GM12878 (cell line): Measurements from ENCODE around the gene DNAJC9. TPM values are rescaled to one million over a fixed set of nuclear protein-coding genes. Genes with fewer than 3 reads are reported as not detected.
A peak's percentile ranks its signal among the peaks of the same experiment; 100 is the strongest.

ENCODE experiments used
- ATAC-seq: fragments of 200-7000 bp; cut with Tn5 transposase; 3 replicates; pipeline ENCODE4 v1.9.1; 2020; ENCODE audit warnings: mild to moderate bottlenecking, moderate library complexity
- BruUV-seq: library from RNA; stranded (reverse); fragments of 400-500 nt; replicated peaks from 2 replicates; lab custom pipeline; 2021; lab: Mats Ljungman, UMichigan
- CTCF ChIA-PET: fragments of 300-600 bp; sonication (Branson Sonifier 250); formaldehyde crosslinking; extraction: SDS; loops from one replicate; lab custom pipeline; 2021; ENCODE audit warnings: inconsistent platforms; lab: Yijun Ruan, JAX
- POLR2A ChIA-PET: fragments of 350-600 bp; formaldehyde crosslinking; extraction: SDS; loops from one replicate; lab custom pipeline; 2021; ENCODE audit warnings: inconsistent platforms; lab: Charles Lee
- RAD21 ChIA-PET: fragments of 300-600 bp; sonication (Branson Sonifier 250); formaldehyde crosslinking; loops from one replicate; lab custom pipeline; 2023; ENCODE audit warnings: antibody characterized with exemption; ENCODE audit not compliant: unreplicated experiment; lab: Charles Lee
- SMC1A ChIA-PET: fragments of 300-600 bp; sonication (Branson Sonifier 250); formaldehyde crosslinking; loops from one replicate; lab custom pipeline; 2023; ENCODE audit not compliant: unreplicated experiment, uncharacterized antibody; lab: Charles Lee
- DNase-seq: peaks from one replicate; pipeline ENCODE4 v3.0.0-alpha.2; 2011; ENCODE audit warnings: low read depth, low spot score
- FAIRE-seq: peaks from 3 replicates; lab custom pipeline; 2011; peaks lifted over from hg19 to GRCh38; lab: Jason Lieb, UNC
- H2AFZ ChIP-seq: 2 replicates; pipeline ENCODE4 v1.6.0; 2011; ENCODE audit warnings: low read depth, low read length, control low read depth; ENCODE audit not compliant: control insufficient read depth
- H3K27ac ChIP-seq: 2 replicates; pipeline ENCODE4 v1.5.1; 2011; ENCODE audit warnings: control low read depth; ENCODE audit not compliant: control insufficient read depth, insufficient read depth
- H3K27me3 ChIP-seq, 2 experiments: replicated peaks in 1 of 2; 2 replicates each; pipeline versions ENCODE4 v1.6.0 to v1.6.1; 2011; ENCODE audit warnings: low read length in 1 of 2; ENCODE audit not compliant: control insufficient read depth in 2 of 2, insufficient read depth in 2 of 2
- H3K36me3 ChIP-seq, 2 experiments: 2 replicates each; pipeline ENCODE4 v1.5.1; 2011; ENCODE audit warnings: low read length in 1 of 2; ENCODE audit not compliant: control insufficient read depth in 2 of 2, insufficient read depth in 2 of 2
- H3K4me1 ChIP-seq: 2 replicates; pipeline ENCODE4 v1.6.1; 2011; ENCODE audit warnings: mild to moderate bottlenecking, low read length, moderate library complexity, mixed read lengths; ENCODE audit not compliant: control insufficient read depth, insufficient read depth
- H3K4me2 ChIP-seq: 2 replicates; pipeline ENCODE4 v1.6.0; 2011; ENCODE audit warnings: control low read depth; ENCODE audit not compliant: control insufficient read depth, insufficient read depth
- H3K4me3 ChIP-seq: fragments of 200-600 bp; sonication (generic); 2 replicates; pipeline ENCODE4 v1.5.1; 2016
- H3K79me2 ChIP-seq: 2 replicates; pipeline ENCODE4 v1.6.0; 2011; ENCODE audit warnings: low read length; ENCODE audit not compliant: control insufficient read depth, insufficient read depth
- H3K9ac ChIP-seq: 2 replicates; pipeline ENCODE4 v1.8.0; 2011; ENCODE audit warnings: low read length, control low read depth, mixed read lengths; ENCODE audit not compliant: control insufficient read depth, insufficient read depth
- H3K9me3 ChIP-seq: replicated peaks from 3 replicates; pipeline ENCODE4 v1.5.1; 2011; ENCODE audit warnings: mild to moderate bottlenecking, low read length; ENCODE audit not compliant: control insufficient read depth, insufficient read depth
- H4K20me1 ChIP-seq: 2 replicates; pipeline ENCODE4 v1.6.0; 2011; ENCODE audit not compliant: control insufficient read depth, insufficient read depth
- CREM ChIP-seq: IDR thresholded peaks from 2 replicates; pipeline ENCODE4 v1.6.1; 2014; ENCODE audit warnings: antibody characterized with exemption, low read depth
- E4F1 ChIP-seq: fragments of 450-650 bp; IDR thresholded peaks from 2 replicates; pipeline ENCODE4 v1.6.1; 2018; ENCODE audit warnings: borderline replicate concordance, mild to moderate bottlenecking; ENCODE audit not compliant: partially characterized antibody
- GATAD2B ChIP-seq: fragments of 450-650 bp; conservative IDR thresholded peaks from 2 replicates; pipeline ENCODE4 v1.6.1; 2017; ENCODE audit warnings: low read depth, mild to moderate bottlenecking, moderate library complexity
- KAT2A ChIP-seq: conservative IDR thresholded peaks from 2 replicates; pipeline ENCODE4 v1.6.1; 2011; ENCODE audit warnings: low read depth, low read length; ENCODE audit not compliant: control insufficient read depth
- MXI1 ChIP-seq: fragments of 150-350 bp; IDR thresholded peaks from 2 replicates; pipeline ENCODE4 v1.6.1; 2011; ENCODE audit warnings: low read depth, mild to moderate bottlenecking, inconsistent platforms, low read length, improper control_type of control experiment
- USF1 ChIP-seq: IDR thresholded peaks from 2 replicates; pipeline ENCODE4 v1.6.1; 2011; ENCODE audit warnings: borderline replicate concordance, low read depth, mild to moderate bottlenecking, moderate library complexity, mixed read lengths, low read length; ENCODE audit not compliant: insufficient read depth; ENCODE audit errors: extremely low read length
- USF2 ChIP-seq: IDR thresholded peaks from 2 replicates; pipeline ENCODE4 v1.6.1; 2011; ENCODE audit warnings: low read depth, low read length, improper control_type of control experiment, borderline replicate concordance
- ZNF217 ChIP-seq: fragments of 450-650 bp; IDR thresholded peaks from 2 replicates; pipeline ENCODE4 v1.6.1; 2017; ENCODE audit warnings: antibody characterized with exemption, mild to moderate bottlenecking
- ZNF24 ChIP-seq: fragments of 450-650 bp; IDR thresholded peaks from 2 replicates; pipeline ENCODE4 v1.6.1; 2017; ENCODE audit warnings: antibody characterized with exemption, mild to moderate bottlenecking
- WGBS: methylation state at CpG from one replicate; pipeline ENCODE4 v1.1.6; 2016; ENCODE audit warnings: low lambda C conversion rate; ENCODE audit not compliant: insufficient replicate concordance, insufficient coverage; ENCODE audit errors: missing lambda C conversion rate; 5-methylcytosine and 5-hydroxymethylcytosine counted together
- in situ Hi-C: fragments of 300-500 bp; cut with MboI; formaldehyde crosslinking; loops from 9 replicates; pipeline ENCODE4 v1.14.3; 2018; ENCODE audit warnings: mixed read lengths
- intact Hi-C: fragments of 100-400 bp; cut with micrococcal nuclease; formaldehyde crosslinking; loops from one replicate; pipeline ENCODE4 v1.14.2; 2022; ENCODE audit not compliant: unreplicated experiment
- polyA plus RNA-seq, 11 experiments: library from polyadenylated mRNA; depleted of rRNA in 4 of 11; unstranded in 6 of 11; stranded (reverse) in 5 of 11; fragments of >200 nt; fragmentation: Nextera tagmentation in 4 of 11; fragmentation: Illumina TruSeq in 1 of 11; extraction: Ambion mirVana in 4 of 11; extraction: Trizol in 1 of 11; gene quantifications; 1 replicate in 1 of 11; 2 replicates in 10 of 11; pipeline versions ENCODE4 v1.2.1 to v1.2.3, GENCODE V29; 2011 to 2016; ENCODE audit warnings: inconsistent platforms in 2 of 11, missing spikeins in 2 of 11, low read depth in 1 of 11
- total RNA-seq, 4 experiments: library from RNA; depleted of rRNA in 3 of 4; stranded (reverse); fragments of >200 nt in 3 of 4; fragmentation: Illumina TruSeq in 1 of 4; extraction: Trizol in 1 of 4; gene quantifications; 2 replicates each; pipeline versions ENCODE4 v1.2.1 to v1.2.3, GENCODE V29; 2013 to 2021

The DNAJC9 gene
- total and polyA plus RNA-seq, 10 of the 15 experiments (the other 5 are each of a cell fraction or from before 2014, with no cell fraction given) = 15.0 to 72.9 (median 41.8) TPM

GRCh38 chr10:73262880-73263555 is 16.0 kb upstream of the DNAJC9 start:
- H3K9me3 ChIP-seq = no peaks in the 10 kb centered on the region; the same call in 2 of the 3 replicates
- POLR2A ChIA-PET = no interaction called here

GRCh38 chr10:73262105-73262730 is 15.2 kb upstream of the DNAJC9 start:
- BruUV-seq = no TSS peak
- intact Hi-C loops = no loop called here
- no peak overlapping the region for H3K27ac ChIP-seq
- in situ Hi-C loops = no loop called here
- H3K4me2 ChIP-seq = no peak overlapping the region
- POLR2A ChIA-PET = no interaction called here
- no peaks in the 10 kb centered on the region for H3K79me2 ChIP-seq
- no peaks in the 10 kb centered on the region; the same call in 2 of the 3 replicates for H3K9me3 ChIP-seq
- 55% methylated on average over 4 of the region's 4 CpGs for WGBS
- H3K9ac ChIP-seq = no peak overlapping the region
- CTCF ChIA-PET = interaction anchor here (2.5 kb wide), 1 partner anchor 382 kb away, joined by 26 read pairs; no protein-coding TSS in a partner anchor
- DNase-seq (no peak), ATAC-seq (no peak), FAIRE-seq (no peak)
- no peaks in the 10 kb centered on the region for H3K4me1 ChIP-seq
- H3K4me3 ChIP-seq = no peak overlapping the region
- RAD21 ChIA-PET = no interaction called here
- H2AFZ ChIP-seq = no peak overlapping the region
- no peaks in the 10 kb centered on the region for H4K20me1 ChIP-seq
- SMC1A ChIA-PET = no interaction called here
- no peaks in the 10 kb centered on the region for H3K36me3 ChIP-seq
- H3K27me3 ChIP-seq = no peaks in the 10 kb centered on the region
- TF ChIP-seq MXI1 (no peak), KAT2A (no peak), USF2 (no peak), USF1 (no peak), E4F1 (no peak), CREM (no peak)

More at GRCh38 chr10:73262880-73263555, 16.0 kb upstream of the DNAJC9 start:
- H3K9ac ChIP-seq = no peak overlapping the region
- H3K4me2 ChIP-seq = no peak overlapping the region
- H3K4me3 ChIP-seq = no peak overlapping the region
- SMC1A ChIA-PET = interaction anchor here (1.1 to 2.2 kb wide), 4 partner anchors 18 to 518 kb away, joined by 3 to 29 read pairs (median 4); no protein-coding TSS in a partner anchor
- no TSS peak for BruUV-seq
- no peak for ATAC-seq
- CTCF ChIA-PET = interaction anchor here (0.8 to 2.5 kb wide), 10 partner anchors 9 to 381 kb away, joined by 3 to 26 read pairs (median 6); partner anchors contain the start of genes MRPS16 and PPP3CB
- no peaks in the 10 kb centered on the region for H3K4me1 ChIP-seq
- no peak overlapping the region for H3K27ac ChIP-seq
- 55% methylated on average over 5 of the region's 5 CpGs for WGBS
- TF ChIP-seq ZNF24 (0 out of 2 replicates have a peak, but pooled peaks have one; percentile 47), ZNF217 (no peak), GATAD2B (no peak)
- H2AFZ ChIP-seq = no peak overlapping the region
- H3K79me2 ChIP-seq = no peaks in the 10 kb centered on the region
- no peaks in the 10 kb centered on the region for H4K20me1 ChIP-seq
- intact Hi-C loops (no loop called here), in situ Hi-C loops (no loop called here)
- RAD21 ChIA-PET = interaction anchor here (0.7 to 2.2 kb wide), 2 partner anchors 363 to 381 kb away, joined by 3 to 14 read pairs; no protein-coding TSS in a partner anchor
- no peaks in the 10 kb centered on the region for H3K36me3 ChIP-seq
- no peaks in the 10 kb centered on the region for H3K27me3 ChIP-seq
- FAIRE-seq = no peak
- no peak for DNase-seq
